Measurements from ENCODE around the gene CRPPA.
A peak's percentile ranks its signal among the peaks of the same experiment; 100 is the strongest.
"Not testable (repeated sequence)": the region's sequence is repeated elsewhere in the genome, so short reads cannot be mapped to it uniquely, and the experiment has no call there.

Gene CRPPA

DNA sequence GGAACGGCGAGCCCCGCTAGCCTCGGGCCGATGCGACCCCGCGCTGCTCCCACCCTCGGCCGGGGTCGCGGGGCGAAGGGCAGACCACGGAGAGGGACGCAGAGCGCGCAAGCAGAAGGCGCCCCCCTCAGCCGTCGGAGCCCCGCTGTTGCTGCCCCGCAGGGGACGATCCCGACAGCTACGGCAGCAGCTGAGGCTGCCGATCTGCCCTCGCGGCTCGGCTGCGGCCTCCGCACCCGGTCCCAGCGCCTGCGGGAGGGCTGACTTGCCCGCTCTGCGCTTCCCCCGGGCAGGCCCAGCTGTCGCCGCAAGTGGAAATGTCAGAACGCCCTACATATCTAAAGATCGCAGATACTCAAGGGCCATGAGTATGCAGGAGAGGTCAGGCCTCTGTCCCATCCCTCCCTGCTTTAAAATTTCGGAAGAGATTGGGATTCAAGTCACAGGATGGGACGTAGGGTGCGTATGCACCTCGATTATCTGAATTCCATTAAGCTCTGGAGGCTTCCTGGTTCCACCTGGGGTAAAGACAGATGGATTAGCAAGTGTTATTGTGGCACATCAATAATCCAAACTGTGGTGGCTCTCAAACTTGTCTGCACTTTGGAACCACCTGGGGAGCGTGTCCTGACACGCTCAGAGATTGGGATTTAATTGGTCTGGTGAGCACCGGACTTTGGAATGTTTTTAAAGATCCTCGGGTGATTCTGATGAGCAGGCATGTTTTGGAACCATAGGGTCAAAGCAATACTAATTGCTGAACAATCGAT, at the start of gene CRPPA:
TSS of gene CRPPA (minus strand) at position 206 of the 770 bp plus-strand sequence. CDS start 216 bp downstream, outside the sequence.
- peak; percentile 36 for DNase-seq

DNA sequence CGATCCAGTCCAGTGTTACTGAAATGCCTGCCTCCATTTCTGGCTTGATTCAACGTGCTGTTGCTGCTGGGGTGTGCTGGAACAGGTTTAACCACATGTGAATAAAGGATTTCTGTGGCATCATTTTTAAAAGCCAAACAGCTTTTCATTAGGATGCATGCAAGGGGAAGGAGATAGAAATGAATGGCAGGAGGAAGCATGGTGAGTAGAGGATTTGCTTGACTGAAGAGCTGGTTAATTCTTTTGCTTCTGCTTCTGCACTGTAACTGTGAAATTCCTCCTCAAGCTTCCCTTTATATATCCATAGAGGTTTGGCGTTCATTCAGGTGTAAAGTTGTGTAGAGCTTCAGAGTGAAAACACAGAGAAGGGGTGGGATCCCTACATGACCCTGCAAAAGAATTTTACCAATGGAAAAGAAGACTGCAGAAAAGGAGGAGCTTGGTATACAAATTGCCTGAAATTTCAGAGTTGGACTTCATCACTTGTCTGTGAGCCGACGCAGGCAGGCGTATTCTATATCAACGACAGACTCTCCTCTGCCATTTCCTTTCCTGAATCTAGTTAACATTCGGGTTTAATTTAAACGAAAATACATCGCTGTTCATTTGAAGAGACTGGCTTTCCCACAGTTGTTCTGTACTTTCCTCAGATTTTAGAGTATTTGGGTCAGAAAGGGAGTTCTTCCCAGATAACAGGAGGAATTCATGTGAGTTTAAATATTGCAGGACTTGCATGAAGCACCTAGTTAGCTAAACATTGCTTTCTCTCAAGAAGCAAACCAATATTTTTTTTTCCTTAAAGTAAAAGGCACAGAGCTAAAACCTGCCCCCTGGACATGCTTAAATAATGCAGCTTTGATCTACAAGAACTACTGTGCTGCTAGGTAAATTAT, 44.4 kb upstream of the CRPPA start, which contains the start of gene SOSTDC1:
TSS of gene SOSTDC1 (minus strand) at position 270 of the 893 bp plus-strand sequence. CDS start at position 200, 70 bp downstream.
- no peak for DNase-seq

- DNase-seq = no peak
Observed at GRCh38 chr7:16463949-16464715, 42.8 kb upstream of the CRPPA start.

DNA sequence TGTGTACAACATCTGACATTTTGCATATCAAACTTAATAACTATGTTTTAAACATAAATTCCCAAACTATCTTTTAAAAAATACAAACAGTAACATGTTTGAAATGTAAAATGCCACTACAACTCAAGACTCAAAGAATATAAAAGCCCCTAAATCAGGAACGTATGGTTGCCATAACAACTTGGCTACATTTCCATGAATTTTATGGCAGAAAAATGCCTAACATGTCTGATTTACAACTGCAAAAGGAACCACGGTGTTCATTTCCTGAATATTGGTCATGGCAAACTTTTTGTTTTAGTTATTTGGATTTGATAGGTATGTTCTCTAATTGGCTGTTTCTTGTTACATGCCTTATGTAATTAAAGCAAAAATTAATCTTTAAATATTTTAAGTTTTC, 42.2 kb upstream of the CRPPA start:
- no peak for DNase-seq

DNA sequence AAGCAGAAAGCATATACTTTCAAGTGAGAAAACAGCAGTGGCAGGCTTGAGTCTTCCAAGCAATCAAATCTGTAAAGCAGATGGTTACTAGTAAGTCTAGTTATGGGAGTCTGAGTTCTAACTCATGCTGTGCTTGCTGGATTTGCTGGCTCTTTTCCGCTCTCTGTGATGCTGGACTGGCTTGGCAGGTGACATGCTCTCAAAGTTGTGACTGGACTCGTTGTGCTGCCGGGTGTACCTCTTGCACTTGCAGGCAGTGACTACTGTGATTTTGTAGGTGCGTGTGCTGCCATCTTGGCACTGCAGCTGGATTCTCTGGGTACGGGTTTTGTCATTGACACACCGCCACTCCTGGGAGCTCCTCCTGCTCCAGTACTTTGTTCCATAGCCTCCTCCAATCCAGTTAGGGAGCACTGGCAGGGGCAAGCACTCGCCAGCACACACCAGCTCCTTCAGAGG, 41.1 kb upstream of the CRPPA start:
- no peak for DNase-seq

DNA sequence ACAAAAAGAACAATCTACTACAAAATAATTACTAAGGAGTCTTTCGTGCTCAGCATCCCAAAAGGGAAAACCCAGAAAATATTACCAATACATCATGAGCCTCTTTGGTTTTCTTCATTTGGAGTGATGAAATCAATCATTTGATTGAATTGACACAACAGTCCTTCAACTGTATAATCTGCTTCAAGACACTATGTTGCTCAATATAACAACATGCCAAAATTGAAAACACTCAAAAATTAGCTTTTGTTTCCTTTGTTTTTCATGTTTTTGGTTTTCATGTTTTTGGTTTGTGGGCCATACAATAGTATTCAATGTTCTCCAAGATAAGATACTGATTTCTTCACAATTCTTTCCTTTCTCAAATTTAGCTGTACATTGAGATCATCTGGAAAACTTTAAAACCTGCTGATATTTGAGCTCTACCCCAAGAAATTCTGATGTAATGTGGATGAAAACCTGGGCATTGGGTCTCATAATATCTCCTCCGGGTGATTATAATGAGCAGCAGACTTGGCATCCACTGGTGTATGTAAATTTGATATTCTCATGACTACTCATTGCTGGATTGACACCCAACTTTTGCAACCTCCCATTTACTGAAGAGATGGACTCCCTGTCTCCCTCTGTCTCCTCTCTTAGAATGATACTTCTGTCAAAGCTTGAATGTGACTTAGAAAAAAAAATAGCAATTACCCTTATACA, 39.6 kb upstream of the CRPPA start:
- DNase-seq = no peak

DNA sequence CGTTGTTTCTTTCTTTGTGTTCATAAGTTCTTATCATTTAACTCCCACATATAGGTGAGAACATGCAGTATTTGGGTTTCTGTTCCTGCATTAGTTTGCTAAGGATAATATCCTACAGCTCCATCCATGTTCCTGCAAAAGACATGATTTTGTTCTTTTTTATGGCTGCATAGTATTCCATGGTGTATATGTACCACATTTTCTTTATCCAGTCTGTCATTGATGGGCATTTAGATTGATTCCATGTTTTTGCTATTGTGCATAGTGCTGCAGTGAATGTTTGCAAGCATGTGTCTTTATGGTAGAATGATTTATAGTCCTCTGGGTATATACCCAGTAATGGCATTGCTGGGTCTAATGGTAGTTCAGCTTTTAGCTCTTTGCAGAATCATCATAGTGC, 35.0 kb upstream of the CRPPA start:
- not testable (repeated sequence) for DNase-seq

DNA sequence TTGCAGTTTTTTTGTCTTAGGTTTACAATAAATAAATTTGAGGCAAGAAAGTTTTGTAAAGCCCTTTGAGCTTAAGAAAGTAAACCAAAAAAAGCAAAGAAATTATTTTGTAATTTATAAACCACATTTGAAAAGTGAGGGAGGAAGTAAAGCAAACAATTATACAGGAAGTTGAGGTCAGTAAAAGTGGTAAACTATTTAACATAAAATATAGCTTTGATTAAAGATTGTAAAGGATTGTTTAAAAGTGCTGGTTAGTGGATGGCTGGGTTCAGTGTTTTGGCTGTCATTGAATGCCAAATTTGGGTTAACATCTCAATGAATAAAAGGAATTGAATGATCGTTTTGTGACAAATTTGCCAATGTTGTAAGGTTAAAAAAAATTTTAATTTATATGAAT, 34.3 kb upstream of the CRPPA start:
- DNase-seq = no peak

DNA sequence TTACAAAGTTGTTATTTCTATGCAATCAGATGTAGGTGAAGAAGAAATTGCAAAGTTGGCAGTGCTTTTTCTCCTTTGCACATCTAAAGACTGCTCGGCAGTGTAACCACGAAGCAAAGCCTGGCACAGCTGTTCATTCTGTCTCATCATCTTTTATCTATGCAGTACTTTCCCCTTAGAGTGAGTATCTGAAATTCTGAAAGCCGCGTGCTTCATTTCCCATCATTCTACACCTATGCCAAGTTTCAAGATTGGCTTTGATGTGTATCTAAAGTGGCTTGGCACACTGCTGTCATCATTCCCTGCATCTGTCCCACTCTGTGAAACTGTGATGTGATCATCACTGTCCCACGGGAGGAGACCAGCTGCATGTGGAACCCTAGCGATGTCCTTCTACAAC, 29.0 kb upstream of the CRPPA start:
- DNase-seq = no peak

DNA sequence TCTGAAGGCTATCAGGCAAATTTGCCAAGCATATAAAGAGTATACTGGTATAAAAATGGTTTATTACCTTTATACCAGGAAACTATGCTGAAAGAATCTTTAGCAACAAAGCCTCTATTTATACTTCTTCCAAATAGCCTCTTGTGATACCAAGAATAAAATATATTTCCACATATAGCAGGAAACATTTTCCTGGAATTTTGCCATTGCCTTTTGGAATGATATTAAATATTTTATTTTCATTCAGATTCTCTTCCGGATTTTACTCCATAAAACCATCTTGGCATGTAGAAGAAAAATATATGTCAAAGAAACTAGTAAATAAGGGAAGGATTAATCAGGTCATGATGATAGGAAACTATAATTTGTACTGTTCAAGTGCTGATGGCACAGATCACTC, 26.5 kb upstream of the CRPPA start:
- no peak for DNase-seq

DNA sequence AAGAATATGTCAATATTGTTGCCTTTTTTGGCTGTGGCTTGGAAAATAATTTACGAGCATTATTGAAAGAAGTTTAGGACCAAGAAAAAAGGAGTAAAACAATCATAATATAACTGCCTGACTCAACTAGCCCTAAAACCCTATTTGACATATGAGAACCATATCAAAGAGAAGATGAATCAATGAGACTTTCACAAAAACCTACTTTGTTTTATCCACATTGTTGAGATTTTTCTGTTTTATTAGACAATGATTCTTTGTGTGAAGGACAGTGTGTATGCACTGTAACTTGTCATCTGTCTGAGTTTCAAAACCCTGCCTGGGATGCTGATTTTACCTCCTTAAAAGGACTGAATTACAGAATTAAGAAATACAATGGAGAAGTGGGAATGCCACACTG, 25.2 kb upstream of the CRPPA start:
- DNase-seq = no peak

- DNase-seq = not testable (repeated sequence)
Observed at GRCh38 chr7:16443871-16444270, 22.5 kb upstream of the CRPPA start.

- DNase-seq = no peak
Observed at GRCh38 chr7:16438988-16439387, 17.6 kb upstream of the CRPPA start.

GRCh38 chr7:16436306-16436705, 15.0 kb upstream of the CRPPA start:
- no peak for DNase-seq

DNA sequence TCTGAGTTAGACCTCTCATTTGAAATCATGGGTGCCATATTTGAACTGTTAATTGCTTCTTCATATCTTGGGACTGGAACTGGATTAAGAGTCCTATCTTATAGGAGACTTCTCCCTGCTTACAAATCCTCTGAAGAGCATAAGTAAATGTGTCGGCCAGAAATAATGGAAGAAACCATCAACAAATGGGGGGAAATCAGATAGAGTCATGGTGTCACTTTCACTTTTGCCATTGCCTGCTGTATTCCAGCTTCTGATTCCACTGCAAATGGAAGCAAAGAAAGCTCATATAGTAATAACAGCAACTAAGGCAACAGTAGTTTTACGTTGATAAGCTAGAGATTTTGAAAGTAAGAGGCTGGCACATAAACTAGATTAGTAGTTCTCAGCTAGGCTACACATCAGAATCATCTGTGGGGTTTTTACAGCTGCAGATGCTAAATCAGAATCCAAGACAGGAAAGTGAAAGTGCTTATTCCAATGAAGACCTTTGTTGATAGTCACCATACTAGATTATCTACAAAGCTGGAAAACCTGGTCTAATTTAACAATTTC, 12.3 kb upstream of the CRPPA start:
- DNase-seq = no peak

GRCh38 chr7:16432425-16432731, 11.0 kb upstream of the CRPPA start:
- DNase-seq = no peak

DNA sequence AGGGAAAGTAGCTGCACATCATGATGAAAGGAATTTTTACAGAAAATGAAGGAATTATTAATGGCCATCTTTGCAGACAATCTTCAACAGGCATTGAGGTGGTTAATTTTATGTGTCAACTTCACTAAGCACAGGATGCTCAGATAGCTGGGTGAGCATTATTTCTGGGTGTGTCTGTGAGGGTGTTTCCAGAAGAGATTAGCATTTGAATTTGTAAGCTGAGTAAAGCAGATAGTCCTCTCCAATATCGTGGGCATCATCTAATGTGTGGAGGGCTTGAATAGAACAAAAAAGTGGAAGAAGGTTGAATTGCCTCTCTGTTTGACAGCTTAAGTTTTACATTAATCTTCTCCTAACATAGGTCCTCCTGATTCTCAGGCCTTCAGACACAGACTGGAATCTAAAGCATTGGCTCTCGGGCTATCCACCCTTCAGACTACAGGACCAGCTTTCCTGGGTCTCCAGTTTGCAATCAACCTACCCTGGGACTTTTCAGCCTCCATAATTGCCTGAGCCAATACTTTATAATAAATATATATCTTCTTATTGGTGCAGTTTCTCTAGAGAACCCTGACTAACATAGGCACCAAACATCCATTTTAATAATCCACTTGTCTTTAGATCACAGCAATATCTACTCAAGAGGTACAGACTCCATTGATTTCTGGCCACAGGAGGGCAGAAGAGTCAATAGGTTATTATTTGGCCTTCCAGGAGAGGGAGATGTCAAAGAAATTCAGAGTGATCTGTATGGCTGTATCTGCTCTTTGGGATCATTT, 10.5 kb upstream of the CRPPA start:
- peak; percentile 12 for DNase-seq

- DNase-seq = no peak
Observed at GRCh38 chr7:16430133-16430532, 8.8 kb upstream of the CRPPA start.

DNA sequence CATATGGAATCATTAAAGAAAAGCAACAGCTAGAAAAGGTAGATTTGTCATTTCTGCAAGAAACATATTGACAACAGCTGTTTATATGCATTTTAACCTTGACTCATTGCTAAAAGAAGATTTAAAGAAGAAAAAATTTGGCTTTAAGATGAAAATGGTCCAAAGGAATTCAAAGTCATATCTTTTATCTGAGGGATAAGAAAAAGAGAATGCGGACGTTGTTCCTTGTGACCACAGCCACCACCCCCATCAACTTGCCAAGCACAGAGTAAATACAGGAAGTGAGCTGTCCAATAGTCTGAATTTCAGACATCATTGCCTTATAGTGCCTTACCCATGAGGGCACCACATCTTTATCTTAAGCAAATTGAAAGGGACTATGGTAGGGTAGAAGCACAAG, 7.3 kb upstream of the CRPPA start:
- DNase-seq = no peak

DNA sequence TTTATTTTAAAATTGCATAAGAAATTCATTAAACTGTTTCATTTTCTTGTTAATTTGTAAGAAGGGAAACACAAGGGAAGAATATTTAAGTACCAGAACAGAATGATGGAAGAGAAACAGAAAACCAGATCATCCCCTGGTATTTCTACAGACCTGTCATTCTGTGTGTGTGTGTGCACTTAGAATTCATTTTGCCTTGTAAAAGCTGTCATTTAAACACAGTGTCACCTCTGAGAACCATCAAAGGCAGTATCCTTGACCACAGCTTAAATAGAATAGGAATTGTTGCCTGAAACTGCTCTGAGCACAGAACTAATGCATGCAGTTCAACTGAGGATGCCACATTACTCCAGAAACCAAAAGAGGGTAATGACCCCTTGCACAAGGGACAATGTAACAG, 6.8 kb upstream of the CRPPA start:
- no peak for DNase-seq

DNA sequence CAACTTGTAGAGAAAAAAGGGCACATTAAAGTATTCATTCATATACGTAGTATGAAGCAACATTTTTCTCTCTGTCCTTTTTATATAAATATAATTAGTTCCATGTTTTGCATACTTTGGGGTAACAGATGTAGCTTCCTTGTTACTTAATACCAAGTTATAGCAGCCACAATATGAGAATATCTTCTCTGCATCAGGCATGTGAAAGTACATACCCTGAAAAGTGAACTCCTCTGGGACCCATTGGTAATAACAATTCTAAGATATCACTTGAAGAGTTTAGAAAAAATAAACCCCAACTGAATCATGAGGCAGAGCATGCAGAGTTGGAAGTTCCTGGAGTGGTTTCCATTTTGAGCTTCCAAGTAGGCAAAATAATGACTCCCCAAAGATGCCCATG, 2.4 kb upstream of the CRPPA start:
- DNase-seq = no peak

Data from activated naive CD4-positive, alpha-beta T cell treated with anti-CD3 and anti-CD28 coated beads, Interleukin-2, amount 50 U/mL, for 16 hours (primary cell).